ENCODE data around the gene ZNF438. TPM values are rescaled to one million over a fixed set of nuclear protein-coding genes. Genes with fewer than 3 reads are reported as not detected.

Gene ZNF438
- total and polyA plus RNA-seq, 2 of the 8 experiments (the other 6 are each of a cell fraction or from before 2014, with no cell fraction given): 0.95 to 1.7 TPM

DNA sequence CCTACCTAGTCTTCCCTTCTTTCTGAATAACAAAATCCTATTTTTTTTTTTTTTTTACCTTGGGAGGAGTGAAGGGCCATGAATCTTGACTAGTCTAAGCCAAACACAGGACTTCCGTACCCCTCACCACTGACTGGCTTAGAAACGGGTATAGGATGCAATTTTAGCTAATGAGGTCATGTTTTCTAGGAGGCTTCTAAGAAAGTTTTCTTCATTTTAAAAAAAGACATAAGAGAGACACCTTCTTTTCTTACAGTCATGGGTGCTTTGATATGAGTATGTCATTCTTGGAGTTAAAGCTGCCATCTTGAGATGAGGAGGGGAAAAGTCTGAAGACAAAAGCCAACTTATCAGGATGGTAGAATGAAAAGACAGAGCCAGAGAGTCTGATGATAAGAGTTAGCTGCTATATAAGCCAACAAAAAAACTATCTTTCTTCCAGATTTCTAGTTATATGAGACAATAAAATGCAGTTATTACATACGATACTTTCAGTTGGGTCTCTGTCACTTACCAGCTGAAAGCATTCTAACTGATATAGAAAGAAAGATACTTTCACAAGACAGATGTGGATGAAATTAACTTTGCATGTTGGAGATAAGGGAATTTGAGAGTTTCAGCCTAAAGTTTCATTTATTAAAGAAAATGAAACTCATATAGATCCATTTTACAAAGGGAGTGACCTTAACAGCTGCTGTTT is 34.0 kb downstream of the ZNF438 start:
- no peak overlapping the region for H2AFZ ChIP-seq (ENCODE audit: low read length)
- no peak overlapping the region for H3K23ac ChIP-seq (ENCODE audit: insufficient read length)
- no peak overlapping the region for H3K14ac ChIP-seq (ENCODE audit: insufficient read length)
- H2BK20ac ChIP-seq (ENCODE audit: low read length): no peak overlapping the region
- ChIA-PET CTCF (ENCODE audit: partially characterized antibody) (interaction anchor here (1.0 to 1.1 kb wide), 2 partner anchors 11 to 470 kb away, joined by 3 to 5 read pairs; no protein-coding TSS in a partner anchor), POLR2A (ENCODE audit: partially characterized antibody) (interaction anchor here (0.5 to 0.6 kb wide), 2 partner anchors 30 to 794 kb away, joined by 4 read pairs; no protein-coding TSS in a partner anchor)
- 93% methylated on average over 3 of the region's 3 CpGs; no CpG with 5 or more reads in 1 of the 2 experiments for WGBS, 2 experiments (ENCODE audit: extremely low coverage in 1 of 2, insufficient coverage in 1 of 2, insufficient read length in 1 of 2, insufficient replicate concordance in 2 of 2, low coverage in 1 of 2, low lambda C conversion rate in 2 of 2, missing lambda C conversion rate in 1 of 2)
- H3K79me1 ChIP-seq (ENCODE audit: low read depth, low read length): no peaks in the 10 kb centered on the region
- H3K27me3 ChIP-seq (replicated peaks in 1 of 4; ENCODE audit: control insufficient read depth in 3 of 4, extremely low read depth in 1 of 4, insufficient read depth in 3 of 4, low read length in 3 of 4): no peaks in the 10 kb centered on the region
- H3K27ac ChIP-seq (ENCODE audit: low read depth, low read length): no peak overlapping the region
- H4K91ac ChIP-seq (replicated peaks; ENCODE audit: insufficient read length, low read length): no peak overlapping the region
- H3K9me3 ChIP-seq (ENCODE audit: insufficient read depth in 2 of 2, low read depth in 1 of 2, low read length in 1 of 2): peaks cover 15 to 16% of the 10 kb centered on the region in 2 experiments
- H2BK5ac ChIP-seq (ENCODE audit: low read depth, low read length): no peak overlapping the region
- H2BK15ac ChIP-seq (ENCODE audit: low read length): no peak overlapping the region
- no peak overlapping the region for H3K18ac ChIP-seq (ENCODE audit: extremely low read depth, low read length)
- no peaks in the 10 kb centered on the region for H3K79me2 ChIP-seq (ENCODE audit: control insufficient read depth in 1 of 2, insufficient read depth in 2 of 2, low read length in 2 of 2)
- no peak overlapping the region for H3K4ac ChIP-seq (replicated peaks; ENCODE audit: insufficient read length, low read depth, low read length)
- H4K5ac ChIP-seq (ENCODE audit: insufficient read length, low read depth, low read length): no peak overlapping the region
- FAIRE-seq: no peak
- no peaks in the 10 kb centered on the region for H4K20me1 ChIP-seq (replicated peaks in 1 of 2; ENCODE audit: control insufficient read depth in 1 of 2, insufficient read depth in 2 of 2, low read length in 2 of 2)
- no peak overlapping the region for H2AK5ac ChIP-seq (ENCODE audit: low read depth, low read length)
- H2BK12ac ChIP-seq (ENCODE audit: low read depth, low read length): no peak overlapping the region
- H2BK120ac ChIP-seq (replicated peaks; ENCODE audit: low read depth, low read length): no peak overlapping the region
- H3K4me2 ChIP-seq (ENCODE audit: insufficient read depth in 1 of 2, low read depth in 2 of 2, low read length in 2 of 2): no peak overlapping the region
- H3K4me1 ChIP-seq (replicated peaks in 1 of 4; ENCODE audit: control insufficient read depth in 3 of 4, insufficient read depth in 4 of 4, low read length in 3 of 4): no peaks in the 10 kb centered on the region
- H4K8ac ChIP-seq (ENCODE audit: extremely low read depth, insufficient read depth, low read length): no peak overlapping the region
- H3K36me3 ChIP-seq (ENCODE audit: control insufficient read depth in 2 of 4, insufficient read depth in 4 of 4, low read length in 3 of 4): no peaks in the 10 kb centered on the region; a peak in 1 of 8 replicates
- H3K56ac ChIP-seq (replicated peaks; ENCODE audit: insufficient read length, low read depth, low read length): no peak overlapping the region
- no peaks in the 10 kb centered on the region for H3K23me2 ChIP-seq (ENCODE audit: low read depth, low read length)
- no peak for DNase-seq (ENCODE audit: low read depth in 1 of 2, low spot score in 2 of 2)
- H3K4me3 ChIP-seq (ENCODE audit: extremely low read depth in 1 of 4, insufficient read depth in 2 of 4, low read depth in 3 of 4, low read length in 4 of 4): no peak overlapping the region
- H3K9ac ChIP-seq (replicated peaks in 1 of 4; ENCODE audit: extremely low read depth in 1 of 4, low read depth in 3 of 4, low read length in 3 of 4): no peak overlapping the region
- TF ChIP-seq HDAC2 (IDR thresholded peaks at IDR 0.05; ENCODE audit: borderline replicate concordance in 1 of 2, low read depth in 2 of 2, low read length in 2 of 2) (no peak), CREB1 (IDR thresholded peaks at IDR 0.05) (no peak), SP1 (IDR thresholded peaks at IDR 0.05; ENCODE audit: low read depth, low read length) (no peak), EP300 (IDR thresholded peaks at IDR 0.05; ENCODE audit: borderline replicate concordance in 1 of 2, low read depth in 2 of 2, low read length in 2 of 2) (no peak), KDM1A (IDR thresholded peaks at IDR 0.05; ENCODE audit: borderline replicate concordance, low read length) (no peak), EGR1 (IDR thresholded peaks at IDR 0.05; ENCODE audit: borderline replicate concordance, low read depth, low read length) (no peak), CBX5 (IDR thresholded peaks at IDR 0.05; ENCODE audit: low read depth, low read length) (no peak), RFX5 (IDR thresholded peaks at IDR 0.05; ENCODE audit: borderline replicate concordance, low read depth, low read length) (no peak)
- TF ChIP-seq, protein P1, sequence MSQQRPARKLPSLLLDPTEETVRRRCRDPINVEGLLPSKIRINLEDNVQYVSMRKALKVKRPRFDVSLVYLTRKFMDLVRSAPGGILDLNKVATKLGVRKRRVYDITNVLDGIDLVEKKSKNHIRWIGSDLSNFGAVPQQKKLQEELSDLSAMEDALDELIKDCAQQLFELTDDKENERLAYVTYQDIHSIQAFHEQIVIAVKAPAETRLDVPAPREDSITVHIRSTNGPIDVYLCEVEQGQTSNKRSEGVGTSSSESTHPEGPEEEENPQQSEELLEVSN (IDR thresholded peaks at IDR 0.05): no peak
